Epithelial cell of umbilical artery (primary cell): Measurements from ENCODE around the gene TIAM1. TPM values are rescaled to one million over a fixed set of nuclear protein-coding genes. Genes with fewer than 3 reads are reported as not detected.

Experiments used
- total RNA-seq: library from RNA; depleted of rRNA; stranded (reverse); fragments of >200 nt; gene quantifications from 2 replicates; pipeline ENCODE4 v1.2.3, GENCODE V29; 2014

Gene TIAM1, protein sequence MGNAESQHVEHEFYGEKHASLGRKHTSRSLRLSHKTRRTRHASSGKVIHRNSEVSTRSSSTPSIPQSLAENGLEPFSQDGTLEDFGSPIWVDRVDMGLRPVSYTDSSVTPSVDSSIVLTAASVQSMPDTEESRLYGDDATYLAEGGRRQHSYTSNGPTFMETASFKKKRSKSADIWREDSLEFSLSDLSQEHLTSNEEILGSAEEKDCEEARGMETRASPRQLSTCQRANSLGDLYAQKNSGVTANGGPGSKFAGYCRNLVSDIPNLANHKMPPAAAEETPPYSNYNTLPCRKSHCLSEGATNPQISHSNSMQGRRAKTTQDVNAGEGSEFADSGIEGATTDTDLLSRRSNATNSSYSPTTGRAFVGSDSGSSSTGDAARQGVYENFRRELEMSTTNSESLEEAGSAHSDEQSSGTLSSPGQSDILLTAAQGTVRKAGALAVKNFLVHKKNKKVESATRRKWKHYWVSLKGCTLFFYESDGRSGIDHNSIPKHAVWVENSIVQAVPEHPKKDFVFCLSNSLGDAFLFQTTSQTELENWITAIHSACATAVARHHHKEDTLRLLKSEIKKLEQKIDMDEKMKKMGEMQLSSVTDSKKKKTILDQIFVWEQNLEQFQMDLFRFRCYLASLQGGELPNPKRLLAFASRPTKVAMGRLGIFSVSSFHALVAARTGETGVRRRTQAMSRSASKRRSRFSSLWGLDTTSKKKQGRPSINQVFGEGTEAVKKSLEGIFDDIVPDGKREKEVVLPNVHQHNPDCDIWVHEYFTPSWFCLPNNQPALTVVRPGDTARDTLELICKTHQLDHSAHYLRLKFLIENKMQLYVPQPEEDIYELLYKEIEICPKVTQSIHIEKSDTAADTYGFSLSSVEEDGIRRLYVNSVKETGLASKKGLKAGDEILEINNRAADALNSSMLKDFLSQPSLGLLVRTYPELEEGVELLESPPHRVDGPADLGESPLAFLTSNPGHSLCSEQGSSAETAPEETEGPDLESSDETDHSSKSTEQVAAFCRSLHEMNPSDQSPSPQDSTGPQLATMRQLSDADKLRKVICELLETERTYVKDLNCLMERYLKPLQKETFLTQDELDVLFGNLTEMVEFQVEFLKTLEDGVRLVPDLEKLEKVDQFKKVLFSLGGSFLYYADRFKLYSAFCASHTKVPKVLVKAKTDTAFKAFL (N-terminal part only)
- under 0.01 and 0.15 TPM in 2 replicates for total RNA-seq

DNA sequence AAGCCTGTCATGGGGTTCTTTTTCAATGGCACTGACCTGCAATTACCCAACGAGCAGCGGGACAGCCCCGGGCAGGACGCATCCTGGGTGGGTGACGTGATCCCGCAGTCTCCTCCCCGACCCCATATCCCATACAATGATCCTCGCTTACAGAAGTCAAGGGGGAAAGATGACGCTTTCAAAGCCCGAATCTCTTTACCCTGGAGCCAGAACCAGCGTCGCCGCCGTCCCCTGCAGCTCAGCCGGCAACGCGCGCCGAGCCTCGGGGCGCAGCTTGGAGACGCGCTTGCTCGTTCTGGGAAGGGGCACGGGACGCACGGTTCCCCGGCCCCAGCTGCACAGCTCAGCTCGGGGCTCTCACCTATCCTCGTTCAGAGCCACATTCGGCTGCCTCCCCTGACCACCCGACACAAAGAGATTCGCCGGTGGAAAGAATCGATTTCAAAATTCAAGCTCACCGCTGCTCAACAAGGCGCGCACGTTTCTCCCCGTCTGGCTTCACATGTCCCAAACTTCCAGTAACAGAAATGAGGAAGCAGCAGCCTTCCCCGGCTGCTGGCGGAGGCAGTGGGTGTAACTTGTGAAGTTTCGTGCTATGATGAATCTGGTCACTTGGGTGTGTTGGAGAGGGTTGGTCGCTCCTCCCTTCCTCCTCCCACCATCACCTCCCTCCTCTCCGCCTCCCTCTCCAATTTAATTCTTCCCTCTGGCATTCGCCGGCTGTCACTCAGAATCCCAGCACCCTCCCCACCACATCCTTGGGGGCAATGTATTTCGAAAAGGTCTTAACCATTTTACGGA, at the start of gene TIAM1:
Gene TIAM1 (minus strand): TSS at position 582 of the 801 bp plus-strand sequence. CDS start 77,289 bp downstream, outside the sequence.

